HG02763 (cell line): ENCODE measurements around the gene DNAH1.

ENCODE experiments used
- ATAC-seq: cut with Tn5 transposase; IDR thresholded peaks from one replicate; pipeline ENCODE4 v1.9.1; 2021; ENCODE audit warnings: mild to moderate bottlenecking, moderate library complexity; ENCODE audit not compliant: unreplicated experiment

DNAH1 gene

DNA sequence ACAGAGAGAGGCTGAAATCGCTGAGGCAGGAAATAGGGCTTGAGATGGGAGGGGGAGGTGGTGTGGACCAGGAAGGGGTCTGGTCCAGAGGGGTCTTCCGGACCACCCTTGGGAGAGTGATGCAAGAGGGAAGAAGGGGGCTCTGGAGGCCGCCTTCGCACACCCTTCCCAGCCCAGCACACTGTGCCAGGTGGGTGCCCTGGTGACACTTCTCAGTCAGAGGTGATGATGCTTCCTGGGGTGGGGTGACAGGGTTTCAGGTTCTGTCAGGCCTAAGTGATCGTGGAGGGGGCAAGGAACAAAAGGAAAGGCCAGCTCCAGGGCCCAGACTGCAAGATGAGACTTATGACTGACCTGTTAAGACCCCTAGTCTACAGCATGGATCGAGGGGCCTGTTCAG lies 116.1 kb downstream of the DNAH1 start:
- ATAC-seq = no peak

DNA sequence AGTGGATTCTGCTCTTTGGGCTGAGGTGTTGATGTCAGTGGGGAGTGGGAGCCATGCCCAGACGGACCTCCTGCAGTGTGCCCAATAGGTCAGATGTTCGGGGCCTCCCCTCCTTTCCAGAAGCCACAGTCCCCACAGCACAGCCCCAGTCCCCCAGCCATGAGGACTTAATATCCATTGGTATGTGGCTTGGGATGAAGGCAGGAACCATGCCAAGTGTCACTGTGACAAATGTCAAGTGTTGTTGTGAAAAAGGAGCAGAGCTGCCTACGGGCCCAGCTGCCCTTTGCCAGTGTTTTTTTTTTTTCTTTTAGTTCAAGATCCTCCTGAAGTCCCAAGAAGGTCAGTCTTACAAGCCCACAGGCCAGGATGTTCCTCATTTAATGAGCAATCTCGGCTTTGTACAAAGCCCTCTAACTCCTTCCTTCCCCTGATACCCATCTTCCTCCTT lies 116.6 kb downstream of the DNAH1 start:
- ATAC-seq = no peak

DNA sequence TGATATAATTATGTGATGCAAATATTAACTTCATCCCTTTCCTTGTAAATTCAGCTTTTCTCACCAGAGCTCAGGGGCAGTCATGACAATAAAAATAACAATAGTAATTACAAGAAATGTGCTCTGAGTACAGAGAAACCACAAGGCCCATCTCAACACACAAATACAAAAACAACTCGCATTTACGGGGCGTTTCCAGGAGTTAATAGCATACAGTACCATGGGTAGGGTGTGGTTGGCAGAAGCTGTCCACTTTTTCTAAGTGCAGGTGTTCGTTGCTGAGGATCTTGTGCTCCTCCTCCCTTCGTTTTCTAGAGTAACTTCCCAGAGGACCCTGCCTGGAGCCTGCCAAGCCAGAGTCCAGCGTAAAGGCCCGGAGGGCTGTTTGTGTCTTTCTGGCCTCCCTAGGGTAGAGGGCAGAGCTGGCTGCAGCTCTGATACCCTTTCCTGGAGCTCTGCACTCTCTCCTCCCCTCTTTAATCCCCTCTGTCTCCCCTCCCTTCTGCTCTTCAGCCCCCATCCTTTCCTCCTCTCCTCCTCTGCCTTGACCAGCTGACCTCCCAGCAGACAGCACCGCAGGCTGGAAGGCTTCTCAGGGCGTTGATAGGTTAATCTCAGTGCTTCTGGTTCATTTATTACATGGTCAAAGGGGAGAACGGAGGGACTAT lies 117.3 kb downstream of the DNAH1 start:
- ATAC-seq = no peak

DNA sequence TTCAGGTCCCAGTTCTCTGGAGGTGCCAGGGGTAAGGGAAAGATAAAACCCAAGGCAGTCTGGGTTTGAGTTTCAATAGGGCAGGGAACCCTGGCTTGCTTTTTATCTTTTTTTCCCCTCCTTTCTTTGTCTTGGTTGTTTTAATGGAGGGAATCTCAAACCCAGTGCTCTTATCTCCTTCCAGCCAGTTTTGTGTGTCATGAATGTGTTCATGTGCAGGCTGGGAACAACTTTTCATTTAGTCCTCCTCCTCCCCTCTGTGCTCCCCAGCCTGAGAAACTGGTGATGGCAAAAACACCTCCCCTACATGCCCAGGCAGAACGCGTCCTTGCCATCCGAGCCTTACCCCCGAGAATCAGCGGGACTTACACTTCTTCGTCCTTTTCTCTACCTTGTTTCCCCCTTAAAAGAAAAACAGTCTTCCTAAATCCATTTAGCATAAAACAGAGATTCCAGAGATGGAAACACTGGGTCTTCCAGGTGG lies 117.9 kb downstream of the DNAH1 start:
- ATAC-seq = no peak

DNA sequence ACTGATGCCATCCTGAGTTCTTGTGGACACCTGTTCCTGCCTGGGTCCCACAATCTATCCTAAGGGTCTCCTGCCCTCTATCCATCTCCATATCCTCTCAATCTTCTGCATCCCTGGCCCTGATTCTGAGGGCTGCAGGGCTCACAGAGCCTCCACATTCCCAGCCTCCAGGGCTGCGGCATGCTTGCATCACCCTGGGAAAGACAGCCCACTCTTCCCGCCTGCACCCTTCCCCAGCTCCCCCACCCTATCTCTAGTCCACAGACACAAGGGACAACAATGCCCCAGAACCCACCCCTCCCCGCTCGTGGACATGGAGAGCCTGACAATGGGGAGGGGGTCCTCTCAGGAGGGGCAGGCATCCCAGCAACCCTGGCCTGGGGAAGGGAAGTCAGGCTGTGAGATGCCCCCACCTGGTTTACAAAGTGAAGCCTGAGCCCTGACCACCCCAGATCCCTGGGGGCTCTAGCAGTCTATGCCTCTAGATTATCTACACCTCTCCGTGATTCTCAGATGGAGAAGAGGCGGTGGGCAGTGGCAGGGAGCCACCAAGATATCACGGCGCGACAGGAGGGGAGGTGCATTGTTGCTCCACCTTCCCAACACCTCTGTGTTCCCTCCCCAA lies 118.5 kb downstream of the DNAH1 start:
- ATAC-seq = no peak

DNA sequence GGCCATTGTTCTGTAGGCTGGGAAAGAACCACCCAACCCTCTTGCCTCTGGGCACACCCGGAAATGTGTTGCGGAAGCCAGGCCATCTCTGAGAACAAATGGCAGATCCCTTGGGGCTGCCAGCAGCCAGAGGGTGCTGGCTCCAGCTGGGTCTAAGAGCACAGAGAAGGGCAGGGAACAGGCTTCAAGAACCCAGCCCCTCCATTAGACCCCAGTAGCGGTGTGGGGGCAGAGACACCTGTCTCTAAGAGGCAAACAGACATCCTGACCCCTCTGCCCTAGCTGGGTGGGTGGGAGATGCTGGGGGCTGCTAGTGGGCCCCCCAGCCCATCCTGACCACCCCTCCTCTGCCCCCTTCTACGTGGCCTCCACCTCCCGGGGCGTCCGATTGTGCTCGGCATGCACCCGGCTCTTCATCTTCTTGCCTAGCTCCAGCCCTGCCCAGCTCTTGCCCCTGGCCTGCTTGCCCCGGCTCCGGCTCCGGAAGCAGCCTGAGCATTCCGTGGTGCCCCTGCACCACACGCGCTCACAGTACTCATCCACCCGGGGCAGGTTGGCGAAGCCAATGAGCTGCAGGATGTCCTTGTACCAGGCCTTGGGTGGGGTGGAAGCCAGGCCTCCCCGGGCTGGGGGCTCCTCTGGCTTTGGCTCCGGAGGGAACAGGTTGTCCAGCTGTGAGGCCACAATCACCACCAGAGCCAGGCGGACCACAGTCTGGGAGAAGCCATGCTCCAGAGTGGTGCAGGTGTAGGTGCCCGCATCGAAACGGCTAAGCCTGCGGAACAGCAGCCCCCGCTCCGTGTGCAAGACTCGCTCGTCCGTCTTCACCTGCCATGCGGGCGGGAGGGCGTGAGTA lies 119.4 kb downstream of the DNAH1 start:
- no peak for ATAC-seq

DNA sequence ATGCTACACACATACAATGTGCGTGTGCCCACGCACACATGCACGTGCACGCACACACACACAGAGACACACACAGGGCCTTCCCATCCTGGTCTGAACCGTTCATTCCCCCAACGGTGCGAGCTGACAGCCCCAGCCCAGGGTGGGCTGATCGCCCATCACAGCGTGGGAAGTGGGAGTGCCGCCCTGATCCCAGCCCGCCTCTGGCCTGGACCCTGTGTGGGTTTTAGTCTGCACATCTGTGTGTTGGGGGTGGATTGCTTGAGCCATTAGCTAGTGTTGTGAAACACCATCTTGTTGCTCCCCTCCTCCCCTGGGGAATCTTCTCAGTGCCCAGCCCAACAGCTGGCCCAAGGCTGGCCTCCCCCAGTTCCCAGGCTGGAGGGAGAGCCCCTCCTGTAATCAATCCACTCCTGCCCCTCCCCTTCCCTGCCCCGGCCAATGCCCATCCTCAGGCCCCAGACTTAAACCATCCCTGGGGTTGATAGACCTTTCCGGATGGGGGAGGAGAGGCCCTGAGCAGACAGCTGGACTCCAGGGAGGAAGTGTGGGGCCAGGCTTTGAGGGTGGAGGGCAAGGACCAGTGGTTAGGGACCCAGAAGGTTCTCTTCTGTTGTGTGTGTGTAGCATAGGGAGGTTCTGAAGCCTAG lies 120.5 kb downstream of the DNAH1 start:
- no peak for ATAC-seq

DNA sequence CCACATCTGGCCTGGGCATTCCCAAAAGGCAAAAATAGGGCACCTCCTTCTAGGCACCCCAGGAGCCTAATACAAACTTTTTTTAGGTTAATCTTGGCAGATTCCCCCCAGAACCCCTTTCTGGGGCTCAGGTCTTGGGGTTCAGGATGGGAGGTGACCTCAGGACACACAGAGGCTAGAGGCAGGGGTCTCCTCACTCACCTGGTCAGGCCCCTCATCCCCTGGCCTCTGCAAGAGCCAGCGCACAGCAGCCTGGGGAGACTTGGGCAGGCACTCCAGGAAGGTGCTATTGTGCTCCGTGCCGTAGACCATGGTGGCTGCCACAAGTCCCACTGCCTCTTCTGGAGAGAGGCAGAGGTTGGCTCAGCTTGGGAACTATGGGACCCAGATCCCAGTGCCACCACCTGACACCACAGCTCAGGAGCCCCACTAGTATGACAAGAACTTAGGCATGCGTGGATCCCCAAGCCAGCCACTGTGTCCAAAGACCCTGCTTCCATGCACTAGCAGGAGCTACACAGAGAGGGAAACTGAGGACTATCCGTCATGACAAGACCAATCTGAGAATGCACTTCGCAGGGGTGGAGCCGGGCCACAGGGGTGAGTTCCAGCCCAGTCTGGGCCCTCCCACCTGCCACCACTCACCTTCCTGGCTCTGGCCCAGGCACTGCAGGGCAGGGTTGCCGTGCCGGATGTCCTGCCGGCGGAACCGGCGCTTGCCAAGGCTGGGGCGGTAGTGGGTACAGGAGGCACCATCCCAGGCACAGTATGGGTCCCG lies 121.4 kb downstream of the DNAH1 start:
- no peak for ATAC-seq

DNA sequence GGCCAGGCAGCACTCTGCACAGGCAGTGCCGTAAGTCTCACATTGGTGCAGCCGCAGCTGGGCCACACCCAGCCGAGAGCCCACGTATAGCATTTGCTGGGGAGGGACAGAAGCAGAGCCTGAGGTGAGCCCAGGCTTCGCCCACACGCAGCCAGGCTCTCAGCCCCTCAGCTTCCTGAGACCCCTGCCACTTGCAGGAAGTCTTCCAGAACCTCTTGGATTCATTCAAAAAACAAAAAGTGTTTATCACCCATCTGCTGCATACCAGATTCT lies 121.9 kb downstream of the DNAH1 start:
- no peak for ATAC-seq

DNA sequence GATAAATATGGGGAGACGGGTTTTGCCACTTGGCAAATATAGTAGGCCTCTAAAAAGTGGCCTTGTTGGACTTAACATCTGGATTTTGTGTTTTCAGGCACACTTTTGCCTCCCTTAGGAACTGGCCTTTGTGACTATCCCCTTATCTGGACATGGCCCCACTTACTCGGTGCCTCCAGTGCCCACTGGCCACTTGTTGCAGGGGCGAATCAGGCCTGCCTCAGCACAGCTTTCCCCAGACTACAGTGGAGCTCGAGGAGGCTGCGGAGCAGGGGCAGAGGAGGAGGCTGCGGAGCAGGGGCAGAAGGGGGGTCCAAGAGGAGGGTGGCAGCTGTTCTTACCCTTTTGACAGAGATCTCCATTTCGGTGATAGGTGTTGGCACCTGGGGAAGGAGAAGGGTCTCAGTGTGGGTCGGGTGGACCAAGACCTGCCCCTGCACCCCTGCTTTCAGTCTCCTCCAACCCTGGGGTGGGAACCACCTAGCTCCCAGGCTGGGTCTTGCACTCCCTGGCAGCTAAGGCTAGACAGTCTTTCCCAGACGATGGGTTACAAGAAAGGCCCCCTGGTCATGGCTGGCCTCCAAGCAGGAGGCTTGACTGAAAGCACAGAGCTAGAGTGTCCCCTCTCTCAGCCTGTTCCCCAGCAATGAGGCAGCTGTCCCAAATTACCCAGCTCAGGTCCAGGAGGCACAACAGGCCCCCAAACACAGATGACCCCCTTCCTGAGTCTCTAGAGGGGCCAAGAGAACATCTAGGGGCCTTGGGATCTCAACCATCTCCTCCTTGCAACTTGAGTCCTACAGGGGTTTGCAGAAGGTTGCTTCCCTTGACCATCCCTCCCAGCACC lies 122.7 kb downstream of the DNAH1 start:
- no peak for ATAC-seq

DNA sequence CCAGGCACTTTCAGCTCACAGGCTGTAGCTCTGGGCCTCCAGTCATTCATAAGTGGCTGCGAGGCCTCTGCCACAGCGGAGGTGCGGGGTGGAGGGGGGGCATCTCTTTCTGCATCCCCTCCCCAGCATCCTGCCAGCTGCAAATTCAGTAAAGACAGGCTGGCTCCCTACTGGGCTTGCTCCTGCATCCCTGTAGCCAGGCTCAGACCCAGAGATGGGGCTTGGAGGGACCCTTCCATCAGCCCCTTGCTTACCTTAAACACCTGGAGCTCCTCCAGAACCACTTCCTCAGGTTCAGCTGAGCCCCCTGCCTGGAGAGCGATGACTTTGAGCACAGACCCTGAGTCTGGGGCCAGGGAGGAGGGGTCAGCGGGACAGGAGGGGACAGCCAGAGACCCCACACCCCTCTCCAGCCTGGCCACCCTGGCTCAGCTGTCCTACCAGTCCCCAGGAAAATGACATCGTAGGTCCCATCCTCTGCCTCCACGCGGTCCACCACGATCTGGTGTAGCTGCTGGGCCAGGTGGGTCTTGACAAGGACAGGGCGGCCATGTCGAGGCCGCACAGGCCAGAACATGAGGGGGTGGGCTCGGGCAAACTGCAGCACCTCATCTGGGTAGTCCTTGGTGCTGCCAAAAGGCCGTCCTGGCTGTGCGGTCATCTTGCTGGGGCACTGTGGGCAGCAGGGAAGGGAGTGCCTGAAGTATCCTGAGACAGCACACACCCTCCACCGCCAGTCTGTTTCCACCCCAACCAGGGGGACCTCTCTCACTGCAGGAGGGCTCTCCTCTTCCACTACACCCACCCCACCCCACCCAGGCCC lies 123.5 kb downstream of the DNAH1 start:
- ATAC-seq = no peak

DNA sequence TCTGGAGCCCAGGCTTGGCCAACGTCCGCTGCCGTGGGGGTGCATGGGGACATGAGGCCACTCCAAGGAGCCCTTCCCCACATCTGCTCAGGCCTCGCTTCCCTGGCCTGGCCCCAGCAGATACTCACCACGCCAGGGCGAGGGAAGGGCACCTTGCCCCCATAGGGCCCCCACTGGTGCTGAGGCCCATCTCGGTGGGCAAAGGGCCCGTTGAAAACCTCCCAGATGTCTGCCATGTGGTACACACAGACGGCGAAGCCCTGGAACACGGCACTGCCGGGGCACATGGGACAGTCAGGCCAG lies 124.1 kb downstream of the DNAH1 start:
- ATAC-seq = no peak

DNA sequence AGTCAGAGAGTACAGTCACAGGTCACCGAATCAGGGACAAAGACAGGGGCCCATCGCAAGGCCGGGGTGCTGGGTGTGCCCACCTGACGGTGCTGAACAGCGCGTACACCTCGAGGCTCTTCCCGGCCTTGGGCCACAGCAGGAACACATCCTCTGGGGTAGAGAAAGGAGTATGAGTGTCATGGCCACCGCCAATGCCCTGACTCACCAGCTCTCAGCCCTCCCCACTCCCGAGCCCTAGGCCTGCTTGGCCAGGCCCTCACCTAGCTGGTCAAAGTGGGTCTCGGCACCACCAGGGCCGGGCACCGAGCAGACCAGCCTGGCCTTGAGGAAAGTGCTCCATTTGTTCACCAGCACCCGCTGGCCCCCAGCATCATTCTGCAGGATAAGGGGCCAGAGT lies 124.6 kb downstream of the DNAH1 start:
- no peak for ATAC-seq

DNA sequence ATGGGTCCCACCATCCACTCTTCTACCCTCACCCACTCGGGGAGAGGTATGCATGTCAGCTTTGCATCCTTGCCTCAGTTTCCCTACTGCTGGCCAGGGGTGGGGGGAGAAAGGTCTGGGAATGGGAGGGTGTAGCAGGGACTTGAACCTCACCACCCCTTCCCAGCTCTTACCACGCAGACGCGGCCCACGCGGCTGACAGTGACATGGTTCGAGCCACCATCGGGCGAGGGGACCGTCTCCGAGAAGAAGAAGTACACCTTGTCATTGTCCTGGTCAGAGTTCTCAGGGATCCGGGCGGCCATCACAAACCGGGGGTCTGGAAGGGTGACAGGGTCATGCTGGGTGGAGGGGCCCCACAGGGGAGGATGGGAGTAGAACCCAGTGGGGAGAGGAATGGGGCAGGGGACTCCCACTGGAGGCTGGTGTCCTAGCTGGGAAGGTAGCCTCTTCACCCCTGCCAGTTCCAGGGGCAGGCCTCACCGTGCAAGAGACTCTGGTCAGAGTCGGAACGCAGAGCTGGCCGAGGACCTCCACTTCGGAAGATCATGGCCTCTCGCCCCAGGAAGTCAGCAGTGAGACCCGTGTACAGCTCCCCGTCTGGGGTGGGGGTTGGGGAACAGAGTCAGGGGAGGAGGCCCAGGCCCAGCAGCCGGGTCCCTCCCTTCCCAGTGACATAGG lies 125.1 kb downstream of the DNAH1 start:
- no peak for ATAC-seq

DNA sequence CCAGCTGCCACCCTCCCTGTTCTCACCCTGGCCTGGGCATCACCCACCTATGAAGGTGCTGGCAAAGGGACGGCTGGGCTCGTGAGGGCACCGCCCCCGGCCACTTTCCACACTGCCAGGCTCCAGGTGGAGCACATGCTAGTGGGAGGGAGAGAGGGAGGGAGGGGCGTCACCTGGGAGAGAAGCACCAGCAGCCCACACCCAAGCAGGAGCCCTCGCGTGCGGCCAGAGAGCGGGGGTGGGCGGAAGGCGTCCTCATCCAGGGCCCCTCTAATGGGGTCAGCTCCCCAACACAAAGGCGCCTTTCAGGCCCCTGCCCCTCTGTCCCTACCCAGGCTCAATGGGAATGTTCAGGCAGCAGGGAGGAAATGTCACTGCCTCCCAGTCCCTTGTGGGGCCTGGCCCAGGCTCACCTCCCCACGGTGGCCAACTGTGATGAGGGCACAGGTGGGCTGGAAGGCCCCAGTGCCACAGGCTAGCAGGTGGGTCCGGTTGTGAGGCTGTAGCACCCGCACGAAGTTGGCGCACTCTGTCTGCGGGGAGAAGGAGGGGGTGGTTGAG lies 125.7 kb downstream of the DNAH1 start:
- ATAC-seq = no peak

DNA sequence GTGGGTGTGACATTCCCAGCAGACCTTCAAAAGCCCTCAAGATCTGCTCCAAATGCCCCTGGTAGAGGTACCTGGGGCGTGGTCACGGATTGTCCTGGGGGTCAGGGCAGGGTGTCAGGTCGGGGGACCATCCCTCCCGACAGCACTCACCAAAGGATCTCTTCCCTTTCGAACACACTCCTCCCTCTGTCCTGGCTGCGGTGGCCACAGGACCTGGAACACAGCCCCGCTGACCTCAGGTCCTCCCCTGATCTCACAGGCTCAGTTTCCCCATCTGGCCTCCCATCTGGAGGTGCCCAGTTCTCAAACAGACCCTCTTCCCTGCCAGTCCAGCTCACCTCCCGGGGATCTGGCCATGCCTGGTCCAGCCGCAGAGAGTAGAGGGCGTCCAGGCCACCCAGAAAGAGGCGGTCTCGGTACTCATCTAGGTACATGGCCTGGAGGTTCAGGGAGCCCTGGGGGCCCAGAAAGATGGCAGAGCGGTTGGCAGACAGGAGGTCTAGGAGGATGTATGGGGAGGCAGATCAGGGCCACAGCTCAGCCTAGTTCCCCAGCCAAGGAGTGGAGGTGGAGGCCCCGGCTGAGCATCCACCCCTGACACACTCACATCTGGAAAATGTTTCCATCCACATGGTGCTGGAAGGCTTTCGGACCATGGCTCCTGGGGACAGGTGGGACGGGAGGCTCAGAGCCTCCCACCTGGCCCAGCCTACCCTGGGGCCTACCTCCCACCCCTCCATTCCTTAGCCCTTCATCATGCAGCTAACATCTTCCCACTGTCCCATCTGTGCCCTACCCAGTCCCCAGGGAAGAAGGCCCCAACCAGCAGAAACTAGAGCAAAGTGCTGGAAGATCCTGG lies 126.5 kb downstream of the DNAH1 start:
- ATAC-seq = no peak

DNA sequence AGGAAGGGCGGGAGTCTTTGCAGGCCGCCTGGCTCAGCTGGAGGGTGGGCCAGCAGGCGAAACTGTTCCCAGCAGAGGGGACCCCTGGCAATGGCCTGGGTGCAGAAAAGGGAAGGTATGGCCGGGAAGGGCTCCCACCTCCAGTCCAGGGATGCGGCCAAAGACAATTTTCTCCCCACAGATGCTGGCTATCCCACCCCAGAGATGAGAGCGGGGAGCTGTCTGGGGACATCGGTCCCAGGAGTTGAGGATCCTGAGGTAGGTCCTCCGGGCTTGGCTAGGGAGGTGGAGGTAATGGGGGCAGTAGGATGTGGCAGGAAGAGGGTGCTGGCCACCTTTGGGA lies 127.1 kb downstream of the DNAH1 start:
- ATAC-seq = no peak
